Activated T-cell treated with anti-CD3 and anti-CD28 coated beads, Interleukin-2, amount 50 U/mL, for 48 hours (primary cell): ENCODE data around the gene COL4A1.

Source experiments
- DNase-seq, 2 experiments: peaks; one replicate each; pipeline ENCODE4 v3.0.0-alpha.2; 2020

The COL4A1 gene

GRCh38 chr13:110128546-110128945 is 178.4 kb downstream of the COL4A1 start:
- DNase-seq: no peak

DNA sequence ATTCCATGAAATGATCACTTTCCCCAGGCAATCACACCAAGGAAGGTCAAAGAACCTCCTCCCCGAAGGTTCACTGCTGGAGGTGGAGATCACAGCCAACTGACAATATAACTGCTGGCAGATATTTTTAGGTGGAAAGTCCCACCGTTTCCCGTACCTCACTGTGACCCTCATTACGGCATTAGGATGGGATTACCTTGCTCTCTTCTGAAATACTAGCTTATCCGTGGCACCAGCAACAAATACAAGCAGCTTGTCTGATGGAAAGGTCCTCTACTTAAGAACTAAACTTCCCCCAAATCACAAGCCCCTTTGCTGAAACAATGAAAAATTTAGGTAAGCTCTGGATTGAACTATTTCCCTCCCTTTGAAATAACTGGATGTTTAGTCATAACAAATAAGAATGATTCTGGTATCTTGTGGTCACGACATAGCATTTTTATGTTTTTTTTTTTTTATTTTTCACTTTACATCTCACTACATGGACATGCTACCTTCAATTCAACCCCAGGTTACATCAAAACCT is 178.9 kb downstream of the COL4A1 start:
- no peak for DNase-seq

- no peak for DNase-seq
These were observed 180.5 kb downstream of the COL4A1 start for GRCh38 chr13:110126391-110126961.

- no peak for DNase-seq
These were observed 181.2 kb downstream of the COL4A1 start for GRCh38 chr13:110125613-110126272.

DNA sequence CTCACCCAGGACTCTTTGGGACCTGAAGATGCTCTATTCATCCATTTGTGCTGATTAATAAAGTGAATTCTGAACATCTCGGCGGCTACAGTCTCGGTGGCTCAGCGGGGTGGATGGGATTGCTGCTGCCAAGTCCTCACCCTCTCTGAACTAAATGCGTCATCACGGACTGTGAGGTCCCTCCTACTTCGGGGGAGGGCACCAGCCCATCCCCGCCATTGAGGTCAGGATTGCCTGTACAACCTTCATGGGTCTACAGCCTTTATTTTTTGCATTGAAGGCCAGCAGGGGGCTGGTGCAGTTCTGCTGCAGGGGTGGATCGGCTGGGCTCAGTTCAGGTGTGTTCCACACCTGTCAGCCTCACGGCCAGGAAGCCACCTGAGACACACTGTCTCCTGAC is 181.8 kb downstream of the COL4A1 start:
- no peak for DNase-seq

DNA sequence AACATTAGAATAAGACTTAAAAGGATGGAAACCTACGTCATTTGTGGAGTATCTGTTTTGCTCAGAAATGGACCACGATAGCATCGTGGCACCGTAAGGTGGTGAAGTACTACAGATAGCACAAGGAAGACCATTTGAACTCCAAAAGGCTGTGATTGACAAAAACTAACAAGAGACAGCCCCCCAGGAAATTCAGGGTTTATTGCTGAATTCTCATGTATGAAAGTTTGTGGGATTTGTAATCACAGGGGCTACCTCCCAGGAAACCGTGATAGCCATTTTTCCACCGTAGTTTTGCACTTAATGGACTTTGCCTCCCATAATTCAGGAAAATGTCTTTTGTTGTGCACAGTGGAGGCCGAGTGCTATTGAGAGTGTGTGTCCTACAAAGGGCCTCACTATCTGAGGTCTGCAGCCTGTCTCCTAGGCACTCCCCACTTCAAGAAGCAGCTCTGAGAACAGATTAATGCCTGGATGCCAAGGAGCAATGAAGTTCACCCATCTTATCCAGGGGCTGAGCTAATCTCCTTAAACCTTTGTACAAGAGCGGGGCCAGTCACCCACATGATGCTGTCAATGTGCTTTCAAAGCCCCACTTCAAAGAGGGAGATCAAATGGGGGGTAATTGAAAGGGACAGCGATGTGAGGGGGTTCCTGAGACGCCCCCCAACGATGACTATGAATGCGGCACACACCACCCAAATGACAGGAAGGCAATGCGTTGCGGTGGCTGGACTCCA is 182.6 kb downstream of the COL4A1 start:
- no peak for DNase-seq

DNA sequence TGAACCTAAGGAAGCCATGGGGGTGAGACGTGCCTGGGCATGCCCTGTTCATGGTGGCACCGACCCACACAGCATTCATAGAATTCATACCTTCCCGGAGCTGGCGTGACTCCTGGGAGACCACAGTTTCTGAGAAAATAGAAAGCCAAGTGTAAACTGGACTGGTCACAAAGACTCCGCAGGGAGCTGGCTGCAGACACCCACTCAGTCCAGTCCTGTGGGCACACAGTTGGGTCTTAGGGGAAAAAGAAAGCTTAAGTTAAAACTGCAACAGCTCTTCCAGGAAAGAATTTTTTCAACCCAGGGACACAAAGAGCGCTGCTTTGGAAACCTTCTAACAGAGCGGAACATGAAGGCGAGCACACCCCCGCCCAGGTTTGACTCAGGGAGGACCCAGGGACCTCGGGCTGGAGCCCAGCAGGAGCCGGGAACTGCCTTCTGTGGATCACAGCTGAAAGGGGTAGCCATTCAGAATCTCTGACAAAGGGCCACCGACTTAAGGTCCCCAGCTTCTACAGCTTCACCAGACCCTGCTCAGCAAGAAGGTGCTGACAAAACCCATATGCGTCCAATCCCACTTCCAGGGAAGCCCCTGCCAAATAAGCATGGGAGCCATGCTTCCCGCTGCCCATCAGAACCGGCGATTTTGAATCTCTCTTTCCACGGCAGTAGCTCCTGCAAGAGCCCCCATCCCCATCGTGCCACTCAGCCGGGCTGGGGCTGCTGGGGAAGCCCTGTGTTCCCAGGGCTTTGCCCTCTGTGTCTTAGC is 183.7 kb downstream of the COL4A1 start:
- DNase-seq: no peak

GRCh38 chr13:110121422-110122083 is 185.4 kb downstream of the COL4A1 start:
- DNase-seq: no peak

DNA sequence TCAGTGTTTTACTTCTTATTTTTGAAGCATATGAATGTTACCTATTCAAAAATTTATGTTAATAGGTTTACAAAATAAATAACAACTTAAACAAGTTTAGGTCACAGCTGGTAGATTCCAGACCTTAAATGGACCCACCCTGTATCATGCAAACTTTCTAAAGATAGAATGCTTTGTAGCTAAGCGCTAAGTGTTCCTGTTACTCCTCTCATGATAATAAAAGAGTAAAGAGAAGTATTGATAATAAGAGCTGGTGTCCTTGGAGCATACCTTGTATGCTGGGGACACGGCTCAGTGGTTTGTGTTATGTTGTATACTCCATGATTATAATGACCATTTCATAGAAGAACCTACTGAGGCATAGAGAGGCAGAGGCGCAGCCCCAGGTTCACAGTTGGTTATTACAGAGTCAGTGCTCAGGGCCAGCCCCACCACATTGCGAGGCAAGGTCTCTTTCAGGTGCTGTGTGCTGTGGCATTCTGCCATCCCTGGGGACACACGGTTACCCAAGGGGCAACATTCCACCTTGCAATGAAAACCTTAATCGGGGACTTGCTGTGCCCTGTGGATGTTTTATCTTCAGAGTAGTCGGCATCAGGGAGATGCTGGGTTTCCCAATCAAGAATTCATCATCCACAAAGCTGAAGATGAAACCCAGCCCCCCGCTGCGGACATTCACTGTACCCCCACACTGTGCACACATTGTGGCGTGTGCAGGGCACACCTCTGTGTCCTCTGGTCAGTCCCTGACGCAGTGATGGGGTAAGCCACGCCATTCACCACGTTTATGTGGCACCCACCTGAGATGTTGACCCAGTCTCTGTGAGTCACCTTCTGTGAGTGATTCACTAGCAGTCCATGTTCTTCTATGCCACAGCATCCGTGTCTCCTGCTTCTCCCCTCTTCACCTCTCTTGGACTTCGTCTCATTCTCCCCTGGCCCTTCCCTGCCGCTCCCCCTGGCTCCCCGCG is 186.7 kb downstream of the COL4A1 start:
- no peak for DNase-seq

GRCh38 chr13:110118106-110118505 is 188.9 kb downstream of the COL4A1 start:
- no peak for DNase-seq

- DNase-seq: peak; percentile 58 to 72
These were observed 190.9 kb downstream of the COL4A1 start for GRCh38 chr13:110116072-110116487.

DNA sequence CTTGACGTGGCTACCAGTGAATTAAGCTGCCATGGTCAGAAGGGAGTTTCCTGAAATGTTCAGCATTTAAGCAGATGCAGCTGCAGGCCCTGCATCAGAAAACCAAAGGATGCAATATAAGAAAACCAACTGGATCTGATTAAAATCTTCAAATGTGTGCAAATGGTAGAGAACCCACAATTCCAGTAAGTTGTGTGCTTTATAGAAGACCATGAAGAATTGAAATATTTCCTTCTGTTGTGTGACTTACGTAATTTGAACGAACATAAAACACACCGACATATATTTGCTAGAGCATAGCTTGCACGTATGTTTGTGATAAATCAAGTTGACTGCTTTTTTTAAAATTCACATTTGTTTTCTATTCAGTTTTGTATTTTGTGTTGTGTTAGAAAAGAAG is 191.4 kb downstream of the COL4A1 start:
- no peak for DNase-seq

DNA sequence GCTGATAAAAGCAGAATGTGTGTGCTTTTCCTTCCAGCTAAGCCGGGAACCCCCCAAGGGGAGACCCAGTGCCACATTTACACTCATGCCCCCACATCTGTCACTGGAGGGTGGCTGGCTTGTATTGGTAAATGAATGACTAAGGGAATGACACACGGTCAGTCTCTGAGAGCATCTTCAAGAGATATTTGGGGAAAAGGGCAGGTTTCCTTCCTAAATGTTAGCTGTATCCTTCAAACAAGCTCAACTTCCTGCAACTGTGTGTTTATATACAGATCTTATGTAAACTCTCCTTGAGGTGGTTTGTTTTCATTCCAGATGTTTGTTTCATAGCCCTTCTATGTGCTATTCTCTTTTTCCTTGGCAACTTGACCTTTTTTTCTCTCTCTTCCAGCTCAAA is 192.6 kb downstream of the COL4A1 start:
- no peak for DNase-seq

- DNase-seq: no peak
These were observed 193.6 kb downstream of the COL4A1 start for GRCh38 chr13:110113284-110113764.

- DNase-seq: peak; percentile 31 to 36
These were observed 194.6 kb downstream of the COL4A1 start for GRCh38 chr13:110112379-110112778.

DNA sequence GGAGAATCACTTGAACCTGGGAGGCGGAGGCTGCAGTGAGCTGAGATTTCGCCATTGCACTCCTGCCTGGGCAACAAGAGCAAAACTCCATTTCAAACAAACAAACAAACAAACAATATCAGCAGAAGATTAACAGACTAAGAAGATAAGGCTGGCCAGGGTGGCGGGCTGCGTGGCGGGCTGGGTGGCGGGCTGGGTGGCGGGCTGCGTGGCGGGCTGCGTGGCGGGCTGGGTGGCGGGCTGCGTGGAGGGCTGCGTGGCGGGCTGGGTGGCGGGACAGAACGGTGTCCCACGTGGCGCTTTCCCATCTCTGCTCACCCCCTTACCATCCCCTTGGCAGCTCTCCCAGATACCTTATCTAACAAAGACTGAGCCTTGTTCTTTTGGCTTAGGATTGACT is 196.2 kb downstream of the COL4A1 start:
- DNase-seq: no peak

- no peak for DNase-seq
These were observed 197.0 kb downstream of the COL4A1 start for GRCh38 chr13:110109910-110110309.

- no peak for DNase-seq
These were observed 197.7 kb downstream of the COL4A1 start for GRCh38 chr13:110109140-110109783.

- no peak for DNase-seq
These were observed 198.4 kb downstream of the COL4A1 start for GRCh38 chr13:110108348-110109139.
